Body of pancreas (tissue), 4 donors: Measurements from ENCODE around the gene WDR81.

ENCODE experiments used
- POLR2A ChIP-seq, 3 donors: fragments of 450-650 bp; IDR thresholded peaks; one replicate each; pipeline ENCODE4 v1.6.1; 2016; ENCODE audit warnings: antibody characterized with exemption in 3 of 3, mild to moderate bottlenecking in 2 of 3
- TF ChIP-seq, protein P1 (sequence below), 7 experiments: fragments of 450-650 bp in 4 of 7; fragments of 200-600 bp in 3 of 7; sonication (generic) in 3 of 7; IDR thresholded peaks; one replicate each; pipeline ENCODE4 v1.5.1; 2016 to 2019; ENCODE audit warnings: antibody characterized with exemption in 7 of 7

DNA sequence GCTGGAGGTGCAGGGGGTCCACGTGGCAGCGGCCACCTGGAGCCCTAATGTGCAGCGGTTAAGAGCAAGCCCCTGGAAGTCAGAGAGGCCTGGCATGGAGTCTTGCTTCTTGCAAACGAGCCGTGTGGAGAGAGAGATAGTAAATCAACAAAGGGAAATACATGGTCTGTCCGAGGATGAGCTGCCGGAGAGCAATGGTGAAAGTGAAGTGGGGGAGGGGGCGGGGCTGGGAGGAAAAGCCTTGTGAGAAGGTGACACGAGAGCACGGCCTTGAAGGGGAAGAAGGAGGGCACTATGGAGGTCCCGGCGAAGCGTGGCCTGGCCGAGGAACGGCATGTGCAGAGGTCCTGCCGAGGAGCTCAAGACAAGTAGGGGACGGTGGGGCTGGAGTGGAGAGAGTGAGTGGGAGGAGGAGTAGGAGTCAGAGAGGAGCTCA lies 31.3 kb downstream of the WDR81 start:
- TF ChIP-seq, protein P1, sequence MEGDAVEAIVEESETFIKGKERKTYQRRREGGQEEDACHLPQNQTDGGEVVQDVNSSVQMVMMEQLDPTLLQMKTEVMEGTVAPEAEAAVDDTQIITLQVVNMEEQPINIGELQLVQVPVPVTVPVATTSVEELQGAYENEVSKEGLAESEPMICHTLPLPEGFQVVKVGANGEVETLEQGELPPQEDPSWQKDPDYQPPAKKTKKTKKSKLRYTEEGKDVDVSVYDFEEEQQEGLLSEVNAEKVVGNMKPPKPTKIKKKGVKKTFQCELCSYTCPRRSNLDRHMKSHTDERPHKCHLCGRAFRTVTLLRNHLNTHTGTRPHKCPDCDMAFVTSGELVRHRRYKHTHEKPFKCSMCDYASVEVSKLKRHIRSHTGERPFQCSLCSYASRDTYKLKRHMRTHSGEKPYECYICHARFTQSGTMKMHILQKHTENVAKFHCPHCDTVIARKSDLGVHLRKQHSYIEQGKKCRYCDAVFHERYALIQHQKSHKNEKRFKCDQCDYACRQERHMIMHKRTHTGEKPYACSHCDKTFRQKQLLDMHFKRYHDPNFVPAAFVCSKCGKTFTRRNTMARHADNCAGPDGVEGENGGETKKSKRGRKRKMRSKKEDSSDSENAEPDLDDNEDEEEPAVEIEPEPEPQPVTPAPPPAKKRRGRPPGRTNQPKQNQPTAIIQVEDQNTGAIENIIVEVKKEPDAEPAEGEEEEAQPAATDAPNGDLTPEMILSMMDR (IDR thresholded peaks at IDR 0.05) = no peak
- TF ChIP-seq POLR2A (IDR thresholded peaks at IDR 0.05) = no peak
